Spleen (tissue), 7 donors: ENCODE measurements around the gene ADAM15.

Experiments used
- CTCF ChIP-seq, 11 experiments: fragments of 200-600 bp in 7 of 11; fragments of 450-650 bp in 4 of 11; sonication (generic) in 4 of 11; IDR thresholded peaks in 8 of 11; conservative IDR thresholded peaks in 3 of 11; 1 replicate in 7 of 11; 2 replicates in 4 of 11; pipeline versions ENCODE4 v1.4.0 to v1.8.0; 2016 to 2021; ENCODE audit warnings: antibody characterized with exemption in 11 of 11, inconsistent platforms in 4 of 11, mild to moderate bottlenecking in 1 of 11
- POLR2A ChIP-seq, 3 donors: fragments of 450-650 bp; IDR thresholded peaks; one replicate each; pipeline ENCODE4 v1.5.1; 2017; ENCODE audit warnings: antibody characterized with exemption in 3 of 3, mild to moderate bottlenecking in 1 of 3
- POLR2AphosphoS5 ChIP-seq, 3 donors: sonication (generic); formaldehyde crosslinking; IDR thresholded peaks; one replicate each; pipeline ENCODE4 v1.5.1; 2017; ENCODE audit warnings: antibody characterized with exemption in 3 of 3
- donor health status: DM: no; HTN: no; CAD: no; lungs with moderate emphysema.
- donor health status: DM: no; HTN: no; CAD: no.
- donor health status: DM: no; HTN: no; CAD: no.

DNA sequence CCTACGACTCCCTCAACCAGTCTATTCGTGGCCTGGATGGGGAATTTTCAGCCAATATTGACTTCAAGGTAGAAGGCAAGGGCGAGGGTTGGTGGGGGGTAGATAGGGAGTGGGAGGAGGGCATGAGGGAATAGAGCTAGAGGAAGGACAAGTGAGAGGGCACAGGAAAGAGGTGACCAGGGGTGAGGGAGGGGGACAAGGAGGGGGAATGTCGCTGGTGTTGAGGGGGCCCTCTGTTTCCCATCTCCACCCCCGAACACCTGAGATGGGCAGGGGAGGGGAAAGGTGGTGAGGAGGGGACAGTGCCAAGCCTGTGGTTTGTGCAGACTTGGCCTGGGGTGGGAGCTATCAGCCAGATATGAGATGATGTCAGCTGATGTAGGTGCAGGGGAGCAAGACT, 8.3 kb upstream of the ADAM15 start:
- TF ChIP-seq CTCF (IDR thresholded peaks at IDR 0.05 in 8 of 11, conservative IDR thresholded peaks at IDR 0.05 in 3 of 11), result no peak
- no peak for TF ChIP-seq POLR2AphosphoS5 (IDR thresholded peaks at IDR 0.05)
- TF ChIP-seq POLR2A (IDR thresholded peaks at IDR 0.05), result no peak
